ENCODE data around the gene JAGN1. TPM values are rescaled to one million over a fixed set of nuclear protein-coding genes. Genes with fewer than 3 reads are reported as not detected.
A peak's percentile ranks its signal among the peaks of the same experiment; 100 is the strongest.
"Not testable (repeated sequence)": the region's sequence is repeated elsewhere in the genome, so short reads cannot be mapped to it uniquely, and the experiment has no call there.

The JAGN1 gene
- total and polyA plus RNA-seq, 7 donors, result 24.7 to 55.1 (median 39.2) TPM

DNA sequence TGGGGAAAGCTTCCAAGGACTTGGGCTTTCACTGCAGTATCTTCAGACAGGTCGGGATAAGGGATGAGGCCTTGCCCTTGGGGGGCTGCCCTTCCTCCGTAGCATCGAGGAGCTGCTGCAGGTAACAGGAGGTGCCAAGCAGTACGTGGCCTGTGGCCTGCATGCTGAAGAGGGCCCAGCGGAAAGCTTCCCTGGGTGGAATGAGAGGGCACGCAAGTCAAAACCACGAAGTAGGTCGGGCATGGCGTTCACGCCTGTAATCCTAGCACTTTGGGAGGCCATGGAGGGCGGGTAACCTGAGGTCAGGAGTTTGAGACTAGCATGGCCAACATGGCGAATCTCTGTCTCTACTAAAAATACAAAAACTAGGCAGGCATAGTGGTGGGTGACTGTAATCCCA is 23.3 kb upstream of the JAGN1 start:
- 87 to 89% methylated on average over 12 of the region's 12 CpGs for WGBS, 2 donors
- DNase-seq, result no peak

DNA sequence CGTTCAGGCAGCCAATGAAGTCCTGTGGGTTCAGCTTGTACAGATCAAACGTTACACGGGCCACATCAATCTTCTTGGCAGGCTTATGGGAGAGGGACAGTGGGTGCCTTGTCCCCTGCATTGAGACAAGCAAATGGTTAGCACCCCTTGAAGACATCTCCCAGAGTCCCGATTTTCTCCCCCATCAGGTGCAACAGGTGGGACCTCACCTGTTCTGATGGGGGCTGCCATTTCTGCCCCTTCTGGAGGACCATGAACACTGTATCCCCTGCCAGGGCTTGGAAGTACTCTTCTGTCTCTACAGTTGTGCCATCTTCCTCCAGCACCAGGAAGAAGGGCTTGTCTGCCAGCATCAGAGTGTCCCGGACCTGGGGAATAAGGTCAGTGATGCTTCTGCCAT is 20.5 kb upstream of the JAGN1 start:
- Histone ChIP-seq H3K4me1 (peaks cover 0 to 33% (median 22%) of the 10 kb centered on the region in 4 donors), H3K36me3 (no peaks in the 10 kb centered on the region), H3K4me3 (no peak overlapping the region), H3K9me3 (no peaks in the 10 kb centered on the region), H3K27ac (peak overlapping the region in 1 of 4 donors; percentile 93), H3K27me3 (no peaks in the 10 kb centered on the region)
- 79 to 81% methylated on average over 5 of the region's 5 CpGs for WGBS, 2 donors
- TF ChIP-seq, protein P1, sequence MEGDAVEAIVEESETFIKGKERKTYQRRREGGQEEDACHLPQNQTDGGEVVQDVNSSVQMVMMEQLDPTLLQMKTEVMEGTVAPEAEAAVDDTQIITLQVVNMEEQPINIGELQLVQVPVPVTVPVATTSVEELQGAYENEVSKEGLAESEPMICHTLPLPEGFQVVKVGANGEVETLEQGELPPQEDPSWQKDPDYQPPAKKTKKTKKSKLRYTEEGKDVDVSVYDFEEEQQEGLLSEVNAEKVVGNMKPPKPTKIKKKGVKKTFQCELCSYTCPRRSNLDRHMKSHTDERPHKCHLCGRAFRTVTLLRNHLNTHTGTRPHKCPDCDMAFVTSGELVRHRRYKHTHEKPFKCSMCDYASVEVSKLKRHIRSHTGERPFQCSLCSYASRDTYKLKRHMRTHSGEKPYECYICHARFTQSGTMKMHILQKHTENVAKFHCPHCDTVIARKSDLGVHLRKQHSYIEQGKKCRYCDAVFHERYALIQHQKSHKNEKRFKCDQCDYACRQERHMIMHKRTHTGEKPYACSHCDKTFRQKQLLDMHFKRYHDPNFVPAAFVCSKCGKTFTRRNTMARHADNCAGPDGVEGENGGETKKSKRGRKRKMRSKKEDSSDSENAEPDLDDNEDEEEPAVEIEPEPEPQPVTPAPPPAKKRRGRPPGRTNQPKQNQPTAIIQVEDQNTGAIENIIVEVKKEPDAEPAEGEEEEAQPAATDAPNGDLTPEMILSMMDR (IDR thresholded peaks at IDR 0.05), result no peak
- no peak for TF ChIP-seq EP300 (IDR thresholded peaks at IDR 0.05)
- no peak for TF ChIP-seq POLR2A (IDR thresholded peaks at IDR 0.05)
- no peak for TF ChIP-seq POLR2AphosphoS5 (IDR thresholded peaks at IDR 0.05)
- no peak for DNase-seq
- intact Hi-C loops (cut with DNase I), result no loop called here

More for the DNA sequence above, 23.3 kb upstream of the JAGN1 start:
- intact Hi-C loops (cut with DNase I), result loop anchor here (2.0 kb wide), 1 partner anchor 24 kb away; the partner anchor contains the start of gene JAGN1
- Histone ChIP-seq H3K36me3 (no peaks in the 10 kb centered on the region), H3K27me3 (no peaks in the 10 kb centered on the region), H3K27ac (peak overlapping the region; percentile 82 to 93 (median 90)), H3K4me3 (no peak overlapping the region), H3K4me1 (peaks cover 0 to 60% (median 50%) of the 10 kb centered on the region in 4 donors), H3K9me3 (no peaks in the 10 kb centered on the region)
- TF ChIP-seq EP300 (IDR thresholded peaks at IDR 0.05), result no peak
- TF ChIP-seq POLR2AphosphoS5 (IDR thresholded peaks at IDR 0.05), result no peak
- TF ChIP-seq POLR2A (IDR thresholded peaks at IDR 0.05), result no peak
- TF ChIP-seq, protein P1 (IDR thresholded peaks at IDR 0.05), result no peak

DNA sequence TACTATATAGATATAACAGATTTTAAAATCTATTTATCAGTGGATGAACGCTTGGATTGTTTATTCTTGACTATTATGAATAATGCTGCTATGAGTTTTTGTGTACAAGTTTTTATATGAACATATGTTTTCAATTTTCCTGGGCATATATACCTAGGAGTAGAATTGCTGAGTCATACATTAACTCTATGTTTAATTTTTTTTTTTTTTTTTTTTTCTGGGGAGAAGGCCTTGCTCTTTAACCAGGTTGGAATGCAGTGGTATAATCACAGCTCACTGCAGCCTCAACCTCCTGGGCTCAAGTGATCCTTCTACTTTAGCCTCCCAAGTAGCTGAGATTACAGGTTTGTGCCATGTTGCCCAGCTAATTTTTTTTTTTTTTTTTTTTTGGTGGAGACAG is 19.4 kb upstream of the JAGN1 start:
- no peak for DNase-seq
- no peaks in the 10 kb centered on the region for H3K36me3 ChIP-seq
- no peak overlapping the region for H3K4me3 ChIP-seq
- no peaks in the 10 kb centered on the region for H3K27me3 ChIP-seq
- WGBS, 2 donors, result 34% methylated on average over 1 of the region's 1 CpG
- intact Hi-C loops (cut with DNase I), result no loop called here
- TF ChIP-seq, protein P1 (IDR thresholded peaks at IDR 0.05), result no peak
- TF ChIP-seq POLR2A (IDR thresholded peaks at IDR 0.05) (no peak), POLR2AphosphoS5 (IDR thresholded peaks at IDR 0.05) (no peak), EP300 (IDR thresholded peaks at IDR 0.05) (no peak)
- no peak overlapping the region for H3K27ac ChIP-seq
- H3K9me3 ChIP-seq, result no peaks in the 10 kb centered on the region
- peaks cover 0 to 22% (median 12%) of the 10 kb centered on the region in 4 donors for H3K4me1 ChIP-seq

DNA sequence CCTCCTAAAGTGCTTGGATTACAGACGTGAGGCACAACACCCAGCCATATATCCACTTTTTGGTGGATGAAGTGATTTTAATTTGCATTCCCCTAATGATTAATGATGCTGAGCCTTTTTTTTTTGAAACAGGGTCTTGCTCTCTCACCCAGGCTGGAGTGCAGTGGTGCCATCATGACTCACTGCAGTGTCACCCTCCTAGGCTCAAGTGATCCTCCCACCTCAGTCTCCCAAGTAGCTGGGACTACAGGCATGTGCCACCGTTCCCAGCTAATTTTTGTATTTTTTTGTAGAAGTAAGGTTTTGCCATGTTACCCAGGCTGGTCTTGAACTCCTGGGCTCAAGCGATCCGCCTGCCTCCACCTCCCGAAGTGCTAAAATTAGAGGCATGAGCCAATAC is 18.3 kb upstream of the JAGN1 start:
- H3K9me3 ChIP-seq; H3K4me3 ChIP-seq; intact Hi-C loops (cut with DNase I); DNase-seq; H3K27me3 ChIP-seq; H3K27ac ChIP-seq; H3K36me3 ChIP-seq: not testable (repeated sequence)
- 96 to 99% methylated on average over 5 of the region's 5 CpGs for WGBS, 2 donors
- peaks cover 0 to 11% (median 2%) of the 10 kb centered on the region in 4 donors for H3K4me1 ChIP-seq

DNA sequence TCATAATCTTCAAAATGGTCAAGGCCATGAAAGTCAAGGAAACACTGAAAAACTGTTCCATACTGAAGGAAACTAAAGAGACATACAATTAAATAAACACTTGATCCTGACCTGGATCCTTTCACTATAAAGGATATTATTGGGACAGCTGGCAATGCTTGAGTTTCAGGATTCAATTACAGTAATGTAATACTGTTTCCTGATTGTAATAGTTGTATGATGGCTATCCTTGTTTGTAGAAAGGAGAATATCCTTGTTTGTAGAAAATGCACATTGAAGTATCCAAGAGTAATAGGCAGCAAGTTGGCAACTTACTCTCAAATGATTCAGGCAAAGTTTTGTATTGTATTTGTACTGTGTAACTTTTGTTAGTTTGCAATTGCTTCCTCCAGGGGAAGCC is 15.0 kb upstream of the JAGN1 start:
- no peaks in the 10 kb centered on the region for H3K27me3 ChIP-seq
- no peak for TF ChIP-seq POLR2A (IDR thresholded peaks at IDR 0.05)
- TF ChIP-seq POLR2AphosphoS5 (IDR thresholded peaks at IDR 0.05), result no peak
- TF ChIP-seq EP300 (IDR thresholded peaks at IDR 0.05), result no peak
- TF ChIP-seq, protein P1 (IDR thresholded peaks at IDR 0.05), result no peak
- H3K36me3 ChIP-seq, result no peaks in the 10 kb centered on the region
- DNase-seq, result no peak
- H3K27ac ChIP-seq, result peak overlapping the region in 1 of 4 donors; percentile 27
- H3K9me3 ChIP-seq, result no peaks in the 10 kb centered on the region
- intact Hi-C loops (cut with DNase I), result no loop called here
- H3K4me1 ChIP-seq, result no peaks in the 10 kb centered on the region
- no peak overlapping the region for H3K4me3 ChIP-seq

DNA sequence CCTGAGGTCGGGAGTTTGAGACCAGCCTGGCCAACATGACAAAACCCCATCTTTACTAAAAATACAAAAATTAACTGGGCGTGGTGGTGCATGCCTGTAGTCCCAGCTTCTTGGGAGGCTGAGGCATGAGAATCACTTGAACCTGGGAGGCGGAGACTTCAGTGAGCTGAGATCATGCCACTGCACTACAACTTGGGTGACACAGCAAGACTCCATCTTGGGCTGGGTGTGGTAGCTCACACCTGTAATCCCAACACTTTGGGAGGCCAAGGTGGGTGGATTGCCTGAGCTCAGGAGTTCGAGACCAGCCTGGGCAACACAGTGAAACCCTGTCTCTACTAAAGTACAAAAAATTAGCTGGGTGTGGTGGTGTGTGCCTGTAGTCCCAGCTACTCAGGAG is 14.2 kb upstream of the JAGN1 start:
- H3K27ac ChIP-seq; H3K9me3 ChIP-seq; intact Hi-C loops (cut with DNase I); H3K27me3 ChIP-seq; DNase-seq; H3K4me3 ChIP-seq; H3K36me3 ChIP-seq; H3K4me1 ChIP-seq: not testable (repeated sequence)
- 86 to 89% methylated on average over 4 of the region's 4 CpGs for WGBS, 2 donors
